NCI-H446 treated with DMSO at 0.1 percent for 48 hours (cell line): Measurements from ENCODE around the gene DBF4.
"Not testable (repeated sequence)": the region's sequence is repeated elsewhere in the genome, so short reads cannot be mapped to it uniquely, and the experiment has no call there.

ENCODE experiments used
- DNase-seq: peaks from one replicate; lab custom pipeline; 2025; lab: John Stamatoyannopoulos, UW

The DBF4 gene

DNA sequence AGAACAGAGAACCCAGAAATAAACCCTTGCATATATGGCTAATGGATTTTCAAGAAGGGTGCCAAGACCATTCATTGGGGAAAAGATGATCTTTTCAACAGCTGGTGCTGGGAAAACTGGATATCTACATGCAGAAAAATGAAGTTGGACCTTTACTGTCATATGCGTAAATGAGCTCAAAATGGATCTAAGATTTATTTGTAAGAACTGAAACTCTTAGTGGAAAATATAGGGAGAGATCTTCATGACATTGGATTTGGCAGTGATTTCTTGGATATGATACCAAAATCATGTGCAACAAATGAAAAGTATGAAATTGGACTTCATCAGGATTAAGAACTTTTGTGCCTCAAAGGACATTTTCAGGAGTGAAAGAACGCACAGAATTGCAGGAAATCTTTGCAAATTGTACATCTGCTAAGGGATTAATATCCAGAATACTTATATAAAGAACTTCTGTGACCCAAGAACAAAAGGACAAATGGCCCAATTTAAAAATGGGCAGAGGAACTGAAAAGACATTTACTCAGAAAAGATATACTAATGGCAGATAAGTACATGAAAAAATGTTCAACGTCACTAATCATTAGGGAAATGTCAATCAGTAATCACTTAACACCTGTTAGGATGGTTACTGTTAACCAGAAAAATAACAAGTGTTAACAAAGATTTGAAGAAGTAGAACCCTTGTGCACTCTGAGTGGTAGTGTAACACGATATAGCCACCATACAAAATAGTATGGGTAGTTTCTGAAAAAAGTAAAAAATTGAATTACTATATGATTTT is 6.1 kb downstream of the DBF4 start:
- no peak for DNase-seq

DNA sequence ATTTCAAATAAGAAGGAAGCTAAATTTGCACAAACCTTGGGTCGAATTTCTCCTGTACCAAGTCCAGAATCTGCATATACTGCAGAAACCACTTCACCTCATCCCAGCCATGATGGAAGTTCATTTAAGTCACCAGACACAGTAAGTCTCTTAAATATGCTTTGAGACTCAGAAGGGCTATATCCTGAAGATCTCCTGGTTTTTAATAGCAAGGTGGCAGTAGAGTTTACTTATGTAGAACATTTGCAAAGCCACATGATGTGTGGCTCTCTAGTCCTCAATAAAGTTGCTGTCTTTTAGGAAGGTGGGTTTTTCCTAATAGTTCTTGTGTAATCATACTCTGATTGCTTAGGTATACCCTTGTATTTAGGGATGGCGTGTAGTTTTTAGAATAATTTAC is 8.7 kb downstream of the DBF4 start:
- no peak for DNase-seq

DNA sequence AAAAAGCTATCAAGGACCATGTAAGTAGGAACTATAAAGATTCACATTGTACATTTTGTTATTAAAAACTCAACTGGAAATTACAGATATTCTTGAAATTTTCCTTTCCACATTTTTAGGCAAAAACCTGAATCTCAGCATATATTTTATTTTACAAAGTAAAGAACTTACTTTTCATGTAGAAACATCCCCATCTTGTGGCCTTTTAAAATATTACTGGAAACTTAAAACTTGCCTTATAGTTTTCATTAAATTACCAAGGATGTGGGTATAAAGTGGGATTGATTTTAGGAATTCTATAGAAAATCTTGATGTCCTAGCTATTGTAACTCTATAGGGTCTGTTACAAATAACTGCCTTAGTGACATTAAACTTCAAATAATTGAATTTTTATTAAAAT is 10.6 kb downstream of the DBF4 start:
- DNase-seq = no peak

DNA sequence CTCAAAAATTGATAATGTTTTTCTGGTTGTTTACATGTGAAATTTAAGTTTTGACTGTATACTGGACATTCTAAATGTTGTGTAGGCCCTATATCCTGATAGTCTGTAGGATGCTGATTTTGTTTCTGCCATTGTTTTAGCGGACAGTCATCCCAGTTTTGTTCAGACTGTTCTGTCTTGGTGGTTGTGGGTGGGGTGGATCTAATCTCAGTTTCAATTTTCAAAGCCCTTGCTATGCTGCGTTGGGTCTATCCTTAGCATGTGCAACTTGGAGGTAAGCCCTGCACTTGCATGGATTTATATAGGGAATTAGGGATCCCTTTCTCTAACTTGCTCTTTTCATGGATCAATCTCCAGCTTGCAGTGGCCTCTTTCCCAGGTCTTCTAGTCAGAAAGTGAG is 19.1 kb downstream of the DBF4 start:
- DNase-seq = no peak

DNA sequence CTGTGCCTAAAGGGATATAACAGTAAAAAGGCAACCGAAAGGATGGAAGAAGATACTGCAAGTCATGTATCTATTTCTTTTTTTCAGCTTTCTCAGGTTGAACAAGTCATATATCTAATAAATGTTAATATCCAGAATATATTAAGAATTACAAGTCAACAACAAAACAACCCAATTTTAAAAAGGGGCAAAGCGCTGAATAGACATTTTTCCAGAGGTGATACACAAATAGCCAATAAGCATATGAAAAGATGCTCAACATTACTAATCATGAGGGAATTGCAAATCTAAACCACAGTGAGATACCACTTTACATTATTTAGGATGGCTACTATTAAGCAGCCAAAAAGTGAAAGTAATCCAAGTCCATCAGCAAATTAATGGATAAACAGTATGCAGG is 23.0 kb downstream of the DBF4 start:
- no peak for DNase-seq

DNA sequence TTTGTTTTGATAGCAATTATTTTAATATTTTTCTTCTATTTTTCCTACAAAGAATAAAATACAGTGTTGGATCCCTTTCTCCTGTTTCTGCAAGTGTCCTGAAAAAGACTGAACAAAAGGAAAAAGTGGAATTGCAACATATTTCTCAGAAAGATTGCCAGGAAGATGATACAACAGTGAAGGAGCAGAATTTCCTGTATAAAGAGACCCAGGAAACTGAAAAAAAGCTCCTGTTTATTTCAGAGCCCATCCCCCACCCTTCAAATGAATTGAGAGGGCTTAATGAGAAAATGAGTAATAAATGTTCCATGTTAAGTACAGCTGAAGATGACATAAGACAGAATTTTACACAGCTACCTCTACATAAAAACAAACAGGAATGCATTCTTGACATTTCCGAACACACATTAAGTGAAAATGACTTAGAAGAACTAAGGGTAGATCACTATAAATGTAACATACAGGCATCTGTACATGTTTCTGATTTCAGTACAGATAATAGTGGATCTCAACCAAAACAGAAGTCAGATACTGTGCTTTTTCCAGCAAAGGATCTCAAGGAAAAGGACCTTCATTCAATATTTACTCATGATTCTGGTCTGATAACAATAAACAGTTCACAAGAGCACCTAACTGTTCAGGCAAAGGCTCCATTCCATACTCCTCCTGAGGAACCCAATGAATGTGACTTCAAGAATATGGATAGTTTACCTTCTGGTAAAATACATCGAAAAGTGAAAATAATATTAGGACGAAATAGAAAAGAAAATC is 31.0 kb downstream of the DBF4 start:
- not testable (repeated sequence) for DNase-seq

DNA sequence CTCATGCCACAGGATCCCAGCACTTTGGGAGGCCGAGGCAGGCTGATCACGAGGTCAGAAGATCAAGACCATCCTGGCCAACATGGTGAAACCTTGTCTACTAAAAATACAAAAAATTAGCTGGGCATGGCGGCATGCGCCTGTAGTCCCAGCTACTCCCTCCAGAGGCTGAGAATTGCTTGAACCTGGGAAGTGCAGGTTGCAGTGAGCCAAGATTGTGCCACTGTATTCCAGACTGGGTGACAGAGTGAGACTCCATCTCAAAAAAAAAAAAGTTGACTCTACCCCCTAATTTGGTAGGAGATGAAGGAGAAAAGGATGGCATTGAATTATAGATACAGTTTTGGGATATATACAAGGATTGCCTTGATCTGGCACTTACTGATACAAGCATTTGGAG is 32.5 kb downstream of the DBF4 start:
- not testable (repeated sequence) for DNase-seq

DNA sequence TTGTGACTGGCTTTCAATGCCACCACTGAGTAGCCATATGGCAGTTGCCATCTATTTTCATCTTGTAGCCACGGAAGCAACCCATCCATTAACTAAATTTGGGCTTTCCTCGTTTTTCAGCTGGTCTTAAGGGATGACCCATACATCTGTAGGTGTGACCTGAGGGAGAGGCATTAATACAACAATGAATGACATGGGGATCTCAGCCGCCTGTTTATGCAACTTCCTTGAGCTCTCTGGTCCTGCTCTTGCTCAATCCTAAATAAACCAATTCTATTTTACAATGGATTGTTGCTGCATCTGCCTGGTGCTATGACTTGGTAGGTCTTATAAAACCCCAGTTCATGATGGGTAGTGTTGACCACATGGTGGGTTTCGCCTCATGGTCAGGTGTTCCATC is 35.8 kb downstream of the DBF4 start:
- DNase-seq = no peak

DNA sequence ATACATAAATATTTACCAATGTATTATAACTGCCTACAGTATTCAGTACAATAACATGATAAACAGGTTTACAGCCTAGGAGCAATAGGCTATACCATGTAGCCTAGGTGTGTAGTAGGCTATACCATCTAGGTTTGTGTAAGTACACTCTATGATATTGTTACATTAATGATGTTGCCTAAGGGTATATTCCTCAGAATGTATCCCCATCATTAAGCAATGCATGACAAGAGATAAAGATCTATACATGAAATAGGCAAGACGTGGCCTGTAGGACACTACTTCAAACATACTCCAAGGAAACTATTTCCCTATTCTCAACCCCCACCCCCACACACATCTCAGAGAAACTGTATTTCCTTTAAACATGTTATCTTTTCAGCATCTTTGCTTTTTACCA is 42.4 kb downstream of the DBF4 start:
- no peak for DNase-seq

DNA sequence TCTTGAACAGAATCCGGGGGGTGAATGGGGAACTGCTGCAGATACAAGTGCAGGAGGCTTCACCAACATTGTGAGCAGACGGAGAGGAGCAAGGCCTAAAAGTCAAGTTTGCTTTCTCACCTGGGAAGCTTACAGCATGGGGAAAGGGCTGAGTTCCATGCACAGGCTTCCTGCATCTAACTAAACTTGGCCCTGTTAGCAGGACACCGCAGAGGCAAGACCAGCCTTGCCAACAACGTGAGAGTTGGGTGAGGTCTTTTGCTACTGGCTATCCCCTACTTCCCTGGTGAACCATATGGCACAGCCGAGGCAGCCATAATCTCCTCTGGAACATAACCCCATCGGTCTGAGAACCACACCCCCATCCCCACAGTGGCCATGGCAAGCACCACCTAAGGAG is 43.6 kb downstream of the DBF4 start:
- no peak for DNase-seq

DNA sequence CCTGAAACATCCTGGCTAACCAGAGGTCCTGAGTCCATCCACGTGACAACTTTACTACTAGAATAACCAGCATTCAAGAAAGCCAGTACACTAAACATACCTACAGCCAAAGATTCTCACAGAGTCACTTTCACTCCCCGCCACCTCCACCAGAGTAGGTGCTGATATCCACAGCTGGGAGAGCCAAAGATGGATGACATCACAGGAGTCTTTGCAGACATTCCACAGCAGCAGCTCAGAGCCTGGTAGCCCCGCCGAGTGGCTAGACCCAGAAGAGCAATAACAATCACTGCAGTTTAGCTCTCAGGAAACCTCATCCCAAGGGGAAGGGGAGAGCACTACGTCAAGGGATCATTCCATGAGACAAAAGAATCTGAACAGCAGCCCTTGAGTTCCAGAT is 44.3 kb downstream of the DBF4 start:
- no peak for DNase-seq

DNA sequence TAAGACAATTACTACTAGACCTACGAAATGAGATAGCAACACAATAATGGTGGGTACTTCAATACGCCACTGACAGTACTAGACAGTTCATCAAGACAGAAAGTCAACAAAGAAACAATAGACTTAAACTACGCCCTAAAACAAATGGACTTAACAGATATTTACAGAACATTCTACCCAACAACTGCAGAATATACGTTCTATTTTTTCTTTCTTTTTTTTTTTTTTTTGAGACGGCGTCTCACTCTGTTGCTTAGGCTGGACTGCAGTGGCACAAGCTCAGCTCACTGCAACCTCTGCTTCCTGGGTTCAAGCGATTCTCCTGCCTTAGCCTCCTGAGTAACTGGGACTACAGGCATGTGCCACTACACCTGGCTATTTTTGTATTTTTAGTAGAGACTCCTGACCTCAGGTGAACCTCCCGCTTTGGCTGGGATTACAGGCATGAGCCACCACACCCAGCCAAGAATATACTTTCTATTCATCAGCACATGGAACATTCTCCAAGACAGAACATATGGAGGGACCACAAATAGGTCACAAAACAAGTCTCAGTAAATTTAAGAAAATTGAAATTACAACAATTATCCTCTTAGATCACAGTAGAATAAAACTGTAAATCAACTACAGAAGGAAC is 46.6 kb downstream of the DBF4 start:
- not testable (repeated sequence) for DNase-seq

DNA sequence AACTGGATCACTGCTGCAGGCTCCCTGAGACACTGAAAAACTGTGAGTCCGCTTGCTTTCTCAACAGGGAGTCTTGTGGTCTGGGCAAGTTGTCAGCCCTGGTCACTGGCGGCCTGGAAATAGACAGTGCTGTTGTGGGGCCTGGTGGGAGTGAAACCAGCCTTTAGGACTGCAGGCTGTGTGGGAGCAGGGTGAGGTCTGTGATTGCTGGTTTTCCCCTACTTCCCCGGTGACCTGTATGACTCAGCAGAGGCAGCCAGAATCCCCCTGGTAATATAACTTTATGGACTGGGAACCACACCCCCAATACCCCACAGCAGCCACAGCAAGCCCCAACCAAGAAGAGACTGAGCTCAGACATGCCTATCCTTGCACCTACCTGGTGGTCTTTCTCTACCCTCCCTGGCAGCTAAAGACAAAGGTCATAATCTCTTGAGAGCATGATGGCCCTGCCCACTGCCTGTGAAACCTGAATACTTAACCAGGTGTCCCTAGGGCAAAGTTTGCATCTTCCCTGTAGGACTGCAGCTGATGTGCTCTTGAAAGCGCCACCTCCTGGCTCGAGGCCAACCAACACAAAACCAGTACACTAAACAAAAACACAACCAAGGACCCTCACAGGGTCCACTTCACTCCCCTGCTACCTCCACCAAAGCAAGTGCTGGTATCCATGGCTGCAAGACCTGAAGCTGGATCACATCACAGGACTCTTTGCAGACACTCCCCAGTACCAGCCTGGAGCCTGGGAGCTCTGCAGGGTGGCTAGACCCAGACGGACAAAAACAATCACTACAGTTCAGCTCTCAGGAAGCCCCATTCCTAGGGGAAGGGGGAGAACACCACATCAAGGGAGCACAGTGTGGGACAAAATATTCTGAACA is 50.5 kb downstream of the DBF4 start:
- no peak for DNase-seq

DNA sequence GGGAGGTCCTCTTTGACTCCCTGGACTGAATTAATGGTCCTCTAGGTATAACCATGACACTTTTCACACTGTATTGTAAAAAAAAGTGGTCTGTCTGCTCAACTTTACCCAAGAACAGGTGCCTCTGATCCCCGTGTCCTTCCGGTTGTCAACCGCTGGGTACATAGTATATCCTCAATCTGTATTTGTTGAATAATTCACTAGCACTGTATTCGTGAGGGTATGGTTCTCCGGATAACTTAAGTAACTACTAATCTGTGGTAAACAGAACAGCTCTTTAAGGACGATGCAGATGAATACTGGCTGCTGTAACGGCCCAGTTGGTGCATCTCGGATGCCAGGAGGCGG is 57.3 kb downstream of the DBF4 start:
- no peak for DNase-seq

DNA sequence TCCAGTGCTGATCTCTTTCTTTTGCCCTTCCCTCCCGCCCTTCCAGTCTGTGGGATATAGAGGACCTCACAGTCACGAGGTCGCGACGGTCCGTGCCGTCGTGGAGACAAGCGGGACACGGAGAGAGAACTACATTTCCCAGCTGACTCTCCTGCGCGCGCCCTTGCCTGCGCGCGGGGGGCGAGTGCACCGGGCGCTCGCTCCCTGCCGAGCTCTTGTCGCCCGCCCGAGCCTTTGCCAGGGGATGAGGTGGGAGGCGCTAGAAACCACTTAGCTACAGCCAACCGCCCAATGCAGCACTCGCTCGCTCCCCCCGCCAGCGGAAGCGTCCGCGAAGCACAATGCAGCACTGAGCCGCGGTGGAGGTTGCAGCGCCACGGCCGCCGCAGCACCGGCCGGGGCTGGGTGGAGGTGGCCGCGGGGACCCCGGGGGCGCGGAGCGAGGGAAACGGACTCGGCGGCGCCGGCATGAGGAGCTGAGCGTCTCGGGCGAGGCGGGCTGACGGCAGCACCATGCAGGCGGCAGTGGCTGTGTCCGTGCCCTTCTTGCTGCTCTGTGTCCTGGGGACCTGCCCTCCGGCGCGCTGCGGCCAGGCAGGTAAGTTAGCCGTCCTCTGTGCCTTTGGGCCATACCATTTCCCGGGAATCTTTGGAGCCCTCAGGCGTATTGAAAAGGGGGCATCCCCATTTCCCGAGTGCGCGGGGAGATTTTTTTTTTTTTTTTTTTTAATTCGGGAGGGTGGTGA is 57.8 kb downstream of the DBF4 start, which contains the start of gene ADAM22:
TSS of gene ADAM22 (plus strand) at position 299 of the 746 bp plus-strand sequence. CDS start at position 514, 215 bp downstream.
- DNase-seq = peak; percentile 93

DNA sequence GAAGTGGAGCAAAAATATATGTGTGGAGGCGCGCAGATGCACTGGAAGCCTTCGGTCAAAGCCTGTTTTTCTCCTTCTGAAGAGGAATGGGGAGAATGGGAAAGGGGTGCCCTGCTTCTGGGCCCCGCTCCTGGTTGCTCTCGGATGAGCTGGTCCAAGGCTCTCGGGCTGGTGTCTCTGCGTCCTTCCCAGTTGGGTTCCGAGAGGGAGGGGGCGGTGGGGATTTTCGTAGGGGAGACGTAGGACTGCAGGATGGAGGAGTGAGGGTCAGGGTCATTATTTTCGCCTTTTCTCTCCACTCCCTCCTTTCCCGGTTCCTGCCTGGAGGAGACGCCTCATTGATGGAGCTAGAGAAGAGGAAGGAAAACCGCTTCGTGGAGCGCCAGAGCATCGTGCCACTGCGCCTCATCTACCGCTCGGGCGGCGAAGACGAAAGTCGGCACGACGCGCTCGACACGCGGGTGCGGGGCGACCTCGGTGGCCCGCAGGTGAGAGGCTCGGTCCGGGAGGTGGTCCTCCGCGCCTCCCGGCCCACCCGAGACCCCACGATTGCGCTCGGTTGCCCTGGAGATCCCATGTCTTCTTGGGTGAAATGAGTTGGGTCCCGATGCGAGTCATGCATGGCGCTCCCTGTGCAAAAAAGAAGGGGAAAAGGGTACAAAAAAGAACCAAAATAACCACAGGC is 58.5 kb downstream of the DBF4 start:
- no peak for DNase-seq

DNA sequence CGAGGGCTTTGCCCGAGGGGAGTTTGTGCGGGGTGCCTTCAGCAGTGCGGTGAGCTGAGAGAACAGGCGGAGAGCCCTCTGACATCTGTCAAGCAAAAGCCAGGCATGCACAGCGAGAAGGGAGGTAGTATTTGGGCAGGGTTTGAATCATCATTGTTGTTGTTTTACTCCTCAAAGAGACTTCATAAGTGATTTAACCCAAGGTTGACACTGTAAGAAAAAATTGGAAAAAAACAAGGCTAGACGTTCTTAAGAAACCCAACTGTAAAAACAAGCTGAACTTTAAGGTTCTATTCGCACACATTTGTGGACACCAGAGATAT is 59.1 kb downstream of the DBF4 start:
- DNase-seq = no peak

DNA sequence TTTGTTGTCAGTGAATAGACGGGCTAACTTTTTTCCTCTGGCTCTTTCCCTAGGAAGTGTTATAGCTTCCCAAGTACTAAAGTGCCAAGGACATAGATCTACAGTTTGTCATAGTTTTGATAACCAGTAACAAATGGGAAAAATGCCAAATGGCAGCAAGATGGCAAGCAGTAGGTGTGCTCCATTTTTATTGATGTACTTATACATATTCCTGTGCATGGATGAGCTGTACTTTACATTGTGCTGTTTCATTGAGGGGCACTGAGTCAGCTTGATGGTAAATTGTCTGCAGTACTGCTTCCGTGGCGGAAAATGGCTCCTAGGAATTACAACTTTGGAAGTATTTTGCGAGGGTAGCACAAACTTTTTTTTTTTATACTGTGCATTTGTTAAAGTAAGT is 64.8 kb downstream of the DBF4 start:
- no peak for DNase-seq

DNA sequence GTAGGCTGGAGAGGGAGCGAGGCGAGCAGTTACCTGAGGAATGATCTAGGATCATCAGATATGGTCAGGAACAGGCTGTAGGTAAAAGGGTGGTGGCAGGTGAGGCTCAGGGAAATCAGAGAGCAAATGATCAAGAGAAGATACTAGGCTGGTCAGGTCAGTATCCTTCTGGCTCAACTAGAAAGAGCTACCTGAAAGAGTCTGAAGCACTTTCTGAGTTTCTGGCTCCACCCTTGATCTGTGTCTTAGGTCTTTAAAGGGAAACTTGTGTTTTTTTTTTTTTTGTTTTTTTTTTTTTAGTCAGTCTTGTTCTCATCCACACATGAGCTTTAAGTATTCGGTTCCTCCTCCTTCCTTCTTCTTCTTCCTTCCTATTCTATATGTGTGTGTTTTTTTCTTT is 68.3 kb downstream of the DBF4 start:
- no peak for DNase-seq

DNA sequence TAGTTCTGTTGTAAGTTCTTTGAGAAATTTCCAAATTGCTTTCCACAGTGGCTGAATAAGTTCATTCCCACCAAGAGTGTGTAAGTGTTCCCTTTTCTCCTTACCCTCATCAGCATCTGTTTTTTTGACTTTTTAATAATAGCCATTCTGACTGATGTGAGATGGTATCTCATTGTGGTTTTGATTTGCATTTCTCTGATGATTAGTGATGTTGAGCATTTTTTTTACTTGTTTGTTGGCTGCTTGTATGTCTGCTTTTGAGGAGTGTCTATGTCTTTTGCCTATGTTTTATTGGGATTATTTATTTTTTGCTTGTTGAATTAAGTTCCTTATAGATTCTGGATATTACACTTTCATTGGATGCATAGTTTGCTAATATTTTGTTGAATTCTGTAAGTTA is 69.6 kb downstream of the DBF4 start:
- DNase-seq = not testable (repeated sequence)

DNA sequence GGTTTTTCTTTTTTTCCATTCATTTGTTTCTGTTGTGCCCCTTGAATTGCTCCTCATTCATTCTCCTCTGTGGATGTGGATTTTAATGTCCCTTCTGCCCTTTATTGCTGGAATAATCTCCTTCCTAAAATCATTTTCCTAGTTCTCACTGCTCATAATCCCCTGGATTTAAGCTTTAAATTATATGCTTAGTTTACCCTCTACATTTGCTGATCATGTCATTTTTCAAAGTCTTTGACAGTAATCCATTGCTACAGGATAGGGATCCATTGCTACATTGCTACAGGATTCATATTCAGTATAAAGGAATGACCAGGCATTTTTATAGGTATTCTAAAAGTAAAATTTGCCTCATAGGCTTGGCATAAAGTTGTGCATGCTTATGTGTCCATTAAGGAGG is 72.1 kb downstream of the DBF4 start:
- no peak for DNase-seq
